HepG2 (cell line): ENCODE data around the gene STRBP. TPM values are rescaled to one million over a fixed set of nuclear protein-coding genes. Genes with fewer than 3 reads are reported as not detected.

Source experiments
- ATAC-seq: fragments of 200-7000 bp; cut with Tn5 transposase; 3 replicates; pipeline ENCODE4 v1.9.1; 2020; ENCODE audit warnings: mild to moderate bottlenecking, moderate library complexity
- BruUV-seq: library from RNA; stranded (reverse); fragments of 400-500 nt; replicated peaks from 2 replicates; lab custom pipeline; 2021; lab: Mats Ljungman, UMichigan
- CTCF ChIA-PET: fragments of 300-600 bp; formaldehyde crosslinking; extraction: SDS; loops from one replicate; lab custom pipeline; 2021; ENCODE audit warnings: low total read pairs, inconsistent platforms, low intra/inter-chr PET ratio; lab: Yijun Ruan, JAX
- POLR2A ChIA-PET: fragments of 350-600 bp; sonication (Branson Sonifier 250); formaldehyde crosslinking; loops from one replicate; lab custom pipeline; 2020; ENCODE audit warnings: antibody characterized with exemption, inconsistent platforms; lab: Yijun Ruan, JAX
- DNase-seq: peaks from one replicate; pipeline ENCODE4 v3.0.0-alpha.2; 2015; ENCODE audit warnings: low spot score
- FAIRE-seq: peaks from 3 replicates; lab custom pipeline; 2011; peaks lifted over from hg19 to GRCh38; lab: Jason Lieb, UNC
- H2AFZ ChIP-seq: one replicate; pipeline ENCODE4 v1.6.1; 2011; ENCODE audit warnings: low read length, inconsistent platforms
- H3K27ac ChIP-seq: fragments of 300-600 bp; 3 replicates; pipeline ENCODE4 v1.8.0; 2011; ENCODE audit warnings: mixed run types, mild to moderate bottlenecking, mixed read lengths, low read length, inconsistent platforms; ENCODE audit not compliant: insufficient read depth; ENCODE audit errors: extremely low read length
- H3K27me3 ChIP-seq, 2 experiments: fragments of 200-600 bp in 1 of 2; 2 replicates in 1 of 2; 3 replicates in 1 of 2; pipeline versions ENCODE4 v1.6.0 to v1.8.0; 2011; ENCODE audit warnings: low read length in 2 of 2, mild to moderate bottlenecking in 2 of 2, moderate library complexity in 2 of 2, inconsistent platforms in 1 of 2; ENCODE audit not compliant: insufficient read depth in 2 of 2, control insufficient read depth in 1 of 2
- H3K36me3 ChIP-seq, 2 experiments: fragments of 200-600 bp in 1 of 2; replicated peaks in 1 of 2; 2 replicates in 1 of 2; 3 replicates in 1 of 2; pipeline versions ENCODE4 v1.5.1 to v1.8.0; 2011; ENCODE audit warnings: low read length in 2 of 2, inconsistent platforms in 1 of 2; ENCODE audit not compliant: insufficient read depth in 2 of 2, control insufficient read depth in 1 of 2
- H3K4me1 ChIP-seq: 2 replicates; pipeline ENCODE4 v1.5.1; 2012; ENCODE audit warnings: low read length, inconsistent platforms; ENCODE audit not compliant: insufficient read depth
- H3K4me2 ChIP-seq: 2 replicates; pipeline ENCODE4 v1.6.0; 2011; ENCODE audit warnings: low read depth, low read length, inconsistent platforms
- H3K4me3 ChIP-seq, 3 experiments: fragments of 200-600 bp in 1 of 3; sonication (generic), shearing (Covaris generic) in 1 of 3; replicated peaks in 1 of 3; 2 replicates each; pipeline ENCODE4 v1.5.1; 2011 to 2016; ENCODE audit warnings: low read length in 3 of 3, inconsistent platforms in 2 of 3, low read depth in 2 of 3, mild to moderate bottlenecking in 2 of 3, control low read depth in 1 of 3, mixed read lengths in 1 of 3; ENCODE audit not compliant: insufficient read depth in 1 of 3
- H3K79me2 ChIP-seq: one replicate; pipeline ENCODE4 v1.6.1; 2011; ENCODE audit warnings: low read length, inconsistent platforms; ENCODE audit not compliant: insufficient read depth
- H3K9ac ChIP-seq: 2 replicates; pipeline ENCODE4 v1.6.0; 2011; ENCODE audit warnings: mild to moderate bottlenecking, low read depth, low read length, inconsistent platforms; ENCODE audit not compliant: insufficient read depth
- H3K9me3 ChIP-seq: 2 replicates; pipeline ENCODE4 v1.5.1; 2012; ENCODE audit warnings: mild to moderate bottlenecking, low read length
- H4K20me1 ChIP-seq: 2 replicates; pipeline ENCODE4 v1.6.0; 2011; ENCODE audit warnings: inconsistent platforms, mild to moderate bottlenecking, low read length, moderate library complexity; ENCODE audit not compliant: insufficient read depth
- ATF5 ChIP-seq: sonication (generic); formaldehyde crosslinking; IDR thresholded peaks from 2 replicates; pipeline ENCODE4 v1.4.0; 2020; ENCODE audit warnings: mild to moderate bottlenecking, low read depth, missing genetic modification reagents
- CHD2 ChIP-seq: IDR thresholded peaks from 2 replicates; pipeline ENCODE4 v1.6.1; 2011; ENCODE audit warnings: low read depth, low read length, improper control_type of control experiment
- HIVEP1 ChIP-seq: sonication (generic); formaldehyde crosslinking; IDR thresholded peaks from 2 replicates; pipeline ENCODE4 v1.4.0; 2020; ENCODE audit warnings: mild to moderate bottlenecking, missing genetic modification reagents
- MTA1 ChIP-seq: sonication (generic); formaldehyde crosslinking; IDR thresholded peaks from 2 replicates; pipeline ENCODE4 v1.4.0; 2020; ENCODE audit warnings: missing genetic modification reagents, mild to moderate bottlenecking, borderline replicate concordance
- SRSF9 ChIP-seq: fragments of 200-400 bp; formaldehyde crosslinking; IDR thresholded peaks from 2 replicates; pipeline ENCODE4 v1.6.1; 2018; ENCODE audit warnings: borderline replicate concordance, mild to moderate bottlenecking, low read depth, low read length; ENCODE audit not compliant: insufficient read depth, poor library complexity, severe bottlenecking
- TIGD3 ChIP-seq: sonication (generic); formaldehyde crosslinking; IDR thresholded peaks from 2 replicates; pipeline ENCODE4 v1.5.1; 2020; ENCODE audit warnings: mild to moderate bottlenecking, missing genetic modification reagents, borderline replicate concordance
- ZZZ3 ChIP-seq: sonication (generic); formaldehyde crosslinking; IDR thresholded peaks from 2 replicates; pipeline ENCODE4 v1.4.0; 2020; ENCODE audit warnings: missing genetic modification reagents, mild to moderate bottlenecking, borderline replicate concordance
- WGBS: methylation state at CpG from one replicate; pipeline ENCODE4 v1.1.6; 2017; ENCODE audit warnings: low lambda C conversion rate; 5-methylcytosine and 5-hydroxymethylcytosine counted together
- in situ Hi-C: cut with HindIII; loops from 2 replicates; pipeline ENCODE4 v1.10.0; 2017; ENCODE audit warnings: low pct_unique_long_range_greater_than_20kb; ENCODE audit not compliant: extremely low pct_ligation_motif_present
- intact Hi-C: fragments of 100-400 bp; cut with micrococcal nuclease; formaldehyde crosslinking; loops from one replicate; pipeline ENCODE4 v1.10.0; 2022; ENCODE audit not compliant: unreplicated experiment
- polyA plus RNA-seq, 8 experiments: library from polyadenylated mRNA; depleted of rRNA in 3 of 8; stranded (reverse) in 7 of 8; unstranded in 1 of 8; fragments of >200 nt; fragmentation: Illumina TruSeq in 4 of 8; extraction: Trizol in 4 of 8; gene quantifications; 2 replicates each; pipeline versions ENCODE4 v1.2.1 to v1.2.3, GENCODE V29; 2011 to 2016; ENCODE audit warnings: low read depth in 4 of 8, missing spikeins in 1 of 8, mixed read lengths in 1 of 8; ENCODE audit not compliant: insufficient read depth in 1 of 8
- total RNA-seq, 5 experiments: library from RNA; depleted of rRNA; stranded (reverse); fragments of >200 nt; fragmentation: Illumina TruSeq; extraction: Trizol; gene quantifications; 2 replicates each; pipeline ENCODE4 v1.2.3, GENCODE V29; 2016; ENCODE audit warnings: low read depth in 1 of 5

Gene STRBP
- total and polyA plus RNA-seq, 2 of the 13 experiments (the other 11 are each of a cell fraction or from before 2014, with no cell fraction given), result 14.5 to 38.5 TPM

- no peak for DNase-seq
- 96% methylated on average over 4 of the region's 4 CpGs for WGBS
- TF ChIP-seq SRSF9 (no peak), TIGD3 (CRISPR knock-in tag) (no peak), HIVEP1 (CRISPR knock-in tag) (no peak), ATF5 (CRISPR knock-in tag) (no peak), MTA1 (CRISPR knock-in tag) (no peak), CHD2 (no peak), ZZZ3 (CRISPR knock-in tag) (no peak)
Observed at GRCh38 chr9:123228967-123229366, 39.4 kb downstream of the STRBP start.

More at GRCh38 chr9:123228967-123229366, 39.4 kb downstream of the STRBP start:
- Histone ChIP-seq H4K20me1 (no peaks in the 10 kb centered on the region), H3K9ac (no peak overlapping the region), H3K4me2 (no peak overlapping the region), H3K4me1 (peaks cover 23% of the 10 kb centered on the region), H3K4me3 (no peak overlapping the region), H3K27me3 (no peaks in the 10 kb centered on the region), H2AFZ (no peak overlapping the region), H3K79me2 (no peaks in the 10 kb centered on the region), H3K9me3 (no peaks in the 10 kb centered on the region), H3K27ac (no peak overlapping the region), H3K36me3 (no peaks in the 10 kb centered on the region)
- no TSS peak for BruUV-seq
- POLR2A ChIA-PET, result no interaction called here
- in situ Hi-C loops (loop anchor here (5.0 kb wide), 1 partner anchor 147 kb away; no protein-coding TSS in a partner anchor), intact Hi-C loops (no loop called here)
- CTCF ChIA-PET, result no interaction called here
- FAIRE-seq (no peak), ATAC-seq (no peak)
